ENCODE measurements around the gene WHRN.

DNA sequence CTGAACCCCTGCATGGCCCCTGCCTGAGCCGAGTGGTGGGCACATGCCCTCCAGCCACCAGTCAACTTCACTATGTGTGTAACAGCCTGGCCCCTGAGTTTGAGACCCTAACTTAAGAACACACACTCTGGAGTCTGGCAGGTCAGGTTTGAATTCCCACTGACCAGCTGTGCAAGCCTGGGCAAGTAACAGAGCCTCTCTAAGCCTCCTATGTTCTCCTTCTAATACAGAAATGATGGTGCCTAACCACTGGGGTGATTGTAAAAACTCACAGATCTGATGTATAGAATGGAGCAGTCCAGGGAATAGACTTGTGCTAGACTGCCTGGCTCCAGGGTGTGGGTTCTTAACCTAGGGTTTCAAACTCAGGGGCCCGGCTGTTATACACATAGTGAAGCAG is 100.7 kb downstream of the WHRN start:
- TF ChIP-seq HDAC6 (IDR thresholded peaks at IDR 0.05; ENCODE audit: low read depth, low read length) (no peak), GABPA (IDR thresholded peaks at IDR 0.05; ENCODE audit: borderline replicate concordance, insufficient read depth, low read length) (no peak), EZH2 (IDR thresholded peaks at IDR 0.05; ENCODE audit: low read depth, low read length, severe bottlenecking) (no peak)
- TF ChIP-seq, protein P1, sequence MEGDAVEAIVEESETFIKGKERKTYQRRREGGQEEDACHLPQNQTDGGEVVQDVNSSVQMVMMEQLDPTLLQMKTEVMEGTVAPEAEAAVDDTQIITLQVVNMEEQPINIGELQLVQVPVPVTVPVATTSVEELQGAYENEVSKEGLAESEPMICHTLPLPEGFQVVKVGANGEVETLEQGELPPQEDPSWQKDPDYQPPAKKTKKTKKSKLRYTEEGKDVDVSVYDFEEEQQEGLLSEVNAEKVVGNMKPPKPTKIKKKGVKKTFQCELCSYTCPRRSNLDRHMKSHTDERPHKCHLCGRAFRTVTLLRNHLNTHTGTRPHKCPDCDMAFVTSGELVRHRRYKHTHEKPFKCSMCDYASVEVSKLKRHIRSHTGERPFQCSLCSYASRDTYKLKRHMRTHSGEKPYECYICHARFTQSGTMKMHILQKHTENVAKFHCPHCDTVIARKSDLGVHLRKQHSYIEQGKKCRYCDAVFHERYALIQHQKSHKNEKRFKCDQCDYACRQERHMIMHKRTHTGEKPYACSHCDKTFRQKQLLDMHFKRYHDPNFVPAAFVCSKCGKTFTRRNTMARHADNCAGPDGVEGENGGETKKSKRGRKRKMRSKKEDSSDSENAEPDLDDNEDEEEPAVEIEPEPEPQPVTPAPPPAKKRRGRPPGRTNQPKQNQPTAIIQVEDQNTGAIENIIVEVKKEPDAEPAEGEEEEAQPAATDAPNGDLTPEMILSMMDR (IDR thresholded peaks at IDR 0.05; ENCODE audit: control extremely low read depth in 1 of 3, insufficient read depth in 1 of 3, low read depth in 1 of 3, low read length in 3 of 3): no peak

Data from H1 (cell line).